ENCODE data around the gene UHRF2. TPM values are rescaled to one million over a fixed set of nuclear protein-coding genes. Genes with fewer than 3 reads are reported as not detected.

Gene UHRF2
- total RNA-seq, 1 experiment from 2014 or later, result 40.6 TPM

DNA sequence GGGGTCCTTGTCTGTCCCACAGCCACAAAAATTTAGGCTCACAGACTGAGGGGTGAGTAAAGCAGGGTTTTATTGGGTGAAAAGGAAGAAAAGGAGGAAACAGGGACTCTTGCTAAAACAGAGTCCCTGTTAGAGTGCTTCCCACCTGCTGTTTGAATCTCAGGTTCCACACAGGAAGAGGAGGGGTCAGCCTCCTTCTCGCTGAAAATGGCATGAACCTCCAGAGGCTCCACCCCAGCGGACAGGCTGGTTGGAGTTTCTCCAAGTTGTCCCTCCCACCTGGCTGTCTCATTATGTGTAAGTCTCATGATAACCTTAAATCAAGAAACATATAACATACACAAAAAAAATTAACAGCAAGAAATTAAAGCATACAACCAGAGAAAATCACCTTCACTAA, 28.3 kb upstream of the UHRF2 start:
- Histone ChIP-seq H3K27me3 (ENCODE audit: insufficient read depth, low read length) (no peaks in the 10 kb centered on the region), H3K4me1 (ENCODE audit: control insufficient read depth in 1 of 2, insufficient read depth in 2 of 2, low read length in 2 of 2) (peaks cover 0 to 8% of the 10 kb centered on the region in 2 experiments; a peak in 1 of 4 replicates), H3K9ac (ENCODE audit: low read length) (no peak overlapping the region), H3K36me3 (ENCODE audit: control insufficient read depth in 1 of 2, insufficient read depth in 2 of 2, low read length in 2 of 2) (no peaks in the 10 kb centered on the region), H3K4me2 (ENCODE audit: low read length) (peak overlapping the region; percentile 17), H3K9me3 (ENCODE audit: control insufficient read depth in 1 of 2, insufficient read depth in 1 of 2, low read depth in 1 of 2, low read length in 2 of 2) (no peaks in the 10 kb centered on the region), H3K9me2 (ENCODE audit: insufficient read depth) (no peaks in the 10 kb centered on the region), H3K27ac (ENCODE audit: low read depth, low read length) (no peak overlapping the region), H3K79me2 (ENCODE audit: insufficient read depth, low read length) (no peaks in the 10 kb centered on the region), H2AFZ (ENCODE audit: low read depth, low read length, poor library complexity, severe bottlenecking) (no peak overlapping the region), H4K20me1 (ENCODE audit: insufficient read depth) (no peaks in the 10 kb centered on the region), H3K4me3 (replicated peaks in 1 of 2; ENCODE audit: low read depth in 1 of 2, low read length in 2 of 2) (no peak overlapping the region)
- ChIA-PET POLR2A (no interaction called here), CTCF (no interaction called here), RAD21 (ENCODE audit: low non-redundant PET in 1 of 2, low total read pairs in 2 of 2, uncharacterized antibody in 2 of 2, unreplicated experiment in 2 of 2) (no interaction called here)
- ATAC-seq (peak; percentile 68), DNase-seq (ENCODE audit: low read depth, low spot score) (no peak)
- intact Hi-C loops (cut with micrococcal nuclease), result no loop called here
- TF ChIP-seq, protein P1, sequence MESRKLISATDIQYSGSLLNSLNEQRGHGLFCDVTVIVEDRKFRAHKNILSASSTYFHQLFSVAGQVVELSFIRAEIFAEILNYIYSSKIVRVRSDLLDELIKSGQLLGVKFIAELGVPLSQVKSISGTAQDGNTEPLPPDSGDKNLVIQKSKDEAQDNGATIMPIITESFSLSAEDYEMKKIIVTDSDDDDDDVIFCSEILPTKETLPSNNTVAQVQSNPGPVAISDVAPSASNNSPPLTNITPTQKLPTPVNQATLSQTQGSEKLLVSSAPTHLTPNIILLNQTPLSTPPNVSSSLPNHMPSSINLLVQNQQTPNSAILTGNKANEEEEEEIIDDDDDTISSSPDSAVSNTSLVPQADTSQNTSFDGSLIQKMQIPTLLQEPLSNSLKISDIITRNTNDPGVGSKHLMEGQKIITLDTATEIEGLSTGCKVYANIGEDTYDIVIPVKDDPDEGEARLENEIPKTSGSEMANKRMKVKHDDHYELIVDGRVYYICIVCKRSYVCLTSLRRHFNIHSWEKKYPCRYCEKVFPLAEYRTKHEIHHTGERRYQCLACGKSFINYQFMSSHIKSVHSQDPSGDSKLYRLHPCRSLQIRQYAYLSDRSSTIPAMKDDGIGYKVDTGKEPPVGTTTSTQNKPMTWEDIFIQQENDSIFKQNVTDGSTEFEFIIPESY (IDR thresholded peaks at IDR 0.05; ENCODE audit: extremely low read depth, insufficient replicate concordance, low read length), result no peak
- no peak for TF ChIP-seq CEBPB (IDR thresholded peaks at IDR 0.05; ENCODE audit: low read depth)
- TF ChIP-seq SRF (IDR thresholded peaks at IDR 0.05; ENCODE audit: low read depth), result no peak
- no peak for TF ChIP-seq ZNF274 (IDR thresholded peaks at IDR 0.05; ENCODE audit: low read depth, low read length)
- no peak for TF ChIP-seq ELF1 (IDR thresholded peaks at IDR 0.05; ENCODE audit: borderline replicate concordance, low read depth)
- no peak for TF ChIP-seq TCF7L2 (IDR thresholded peaks at IDR 0.05; ENCODE audit: borderline replicate concordance, extremely low read depth, insufficient read depth, insufficient read length)
- TF ChIP-seq MAX (IDR thresholded peaks at IDR 0.05), result no peak
- no peak for TF ChIP-seq POLR2A (IDR thresholded peaks at IDR 0.05; ENCODE audit: borderline replicate concordance, extremely low read depth, insufficient read depth, insufficient read length)
- TF ChIP-seq SIN3A (IDR thresholded peaks at IDR 0.05; ENCODE audit: low read depth), result no peak
- TF ChIP-seq RAD21 (IDR thresholded peaks at IDR 0.05; ENCODE audit: low read depth), result no peak
- TF ChIP-seq POLR2AphosphoS5 (IDR thresholded peaks at IDR 0.05; ENCODE audit: low read depth, low read length), result no peak
- no peak for TF ChIP-seq EZH2 (IDR thresholded peaks at IDR 0.05)
- TF ChIP-seq, protein P2, sequence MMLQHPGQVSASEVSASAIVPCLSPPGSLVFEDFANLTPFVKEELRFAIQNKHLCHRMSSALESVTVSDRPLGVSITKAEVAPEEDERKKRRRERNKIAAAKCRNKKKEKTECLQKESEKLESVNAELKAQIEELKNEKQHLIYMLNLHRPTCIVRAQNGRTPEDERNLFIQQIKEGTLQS (IDR thresholded peaks at IDR 0.05), result no peak
- TF ChIP-seq FOSL1 (IDR thresholded peaks at IDR 0.05; ENCODE audit: low read depth), result no peak
- no peak for TF ChIP-seq REST (IDR thresholded peaks at IDR 0.05; ENCODE audit: low read depth)
- TF ChIP-seq ZFX (IDR thresholded peaks at IDR 0.05), result no peak
- no TSS peak for BruUV-seq (replicated peaks)
